ENCODE measurements around the gene UGT1A5. TPM values are rescaled to one million over a fixed set of nuclear protein-coding genes. Genes with fewer than 3 reads are reported as not detected.

The UGT1A5 gene
- total RNA-seq, 1 donor from 2014 or later = not detected

GRCh38 chr2:233769260-233769659, 56.6 kb downstream of the UGT1A5 start:
- DNase-seq (no peak), ATAC-seq (no peak)
- Histone ChIP-seq H3K4me1 (no peaks in the 10 kb centered on the region), H3K36me3 (no peaks in the 10 kb centered on the region), H3K27me3 (no peaks in the 10 kb centered on the region), H3K9me3 (no peaks in the 10 kb centered on the region), H3K27ac (no peak overlapping the region), H3K4me3 (no peak overlapping the region)
- intact Hi-C loops (cut with DNase I) = no loop called here
- no peak for TF ChIP-seq CTCF (IDR thresholded peaks at IDR 0.05)

- no peak for TF ChIP-seq CTCF (IDR thresholded peaks at IDR 0.05)
- intact Hi-C loops (cut with DNase I) = no loop called here
- H3K27me3 ChIP-seq = no peaks in the 10 kb centered on the region
Measured at GRCh38 chr2:233772153-233772552, 59.4 kb downstream of the UGT1A5 start.

GRCh38 chr2:233772583-233772982, 59.9 kb downstream of the UGT1A5 start:
- no peak for TF ChIP-seq CTCF (IDR thresholded peaks at IDR 0.05)
- Histone ChIP-seq H3K9me3 (no peaks in the 10 kb centered on the region), H3K27me3 (no peaks in the 10 kb centered on the region), H3K36me3 (no peaks in the 10 kb centered on the region), H3K27ac (no peak overlapping the region), H3K4me3 (no peak overlapping the region), H3K4me1 (no peaks in the 10 kb centered on the region)
- intact Hi-C loops (cut with DNase I) = no loop called here
- no peak for ATAC-seq
- DNase-seq = no peak

More at GRCh38 chr2:233772153-233772552, 59.4 kb downstream of the UGT1A5 start:
- no peaks in the 10 kb centered on the region for H3K9me3 ChIP-seq
- H3K27ac ChIP-seq = no peak overlapping the region
- H3K4me3 ChIP-seq = no peak overlapping the region
- no peaks in the 10 kb centered on the region for H3K4me1 ChIP-seq
- no peak for DNase-seq
- no peak for ATAC-seq
- H3K36me3 ChIP-seq = no peaks in the 10 kb centered on the region

- intact Hi-C loops (cut with DNase I) = no loop called here
- H3K9me3 ChIP-seq = no peaks in the 10 kb centered on the region
- no peaks in the 10 kb centered on the region for H3K27me3 ChIP-seq
- H3K27ac ChIP-seq = no peak overlapping the region
- no peak overlapping the region for H3K4me3 ChIP-seq
- no peak for DNase-seq
- H3K4me1 ChIP-seq = no peaks in the 10 kb centered on the region
- no peaks in the 10 kb centered on the region for H3K36me3 ChIP-seq
- ATAC-seq = no peak
- no peak for TF ChIP-seq CTCF (IDR thresholded peaks at IDR 0.05)
Measured at GRCh38 chr2:233773854-233774253, 61.1 kb downstream of the UGT1A5 start.

GRCh38 chr2:233775414-233775813, 62.7 kb downstream of the UGT1A5 start:
- no peak for DNase-seq
- Histone ChIP-seq H3K27ac (no peak overlapping the region), H3K4me3 (no peak overlapping the region), H3K36me3 (no peaks in the 10 kb centered on the region), H3K27me3 (no peaks in the 10 kb centered on the region), H3K4me1 (no peaks in the 10 kb centered on the region), H3K9me3 (no peaks in the 10 kb centered on the region)
- TF ChIP-seq CTCF (IDR thresholded peaks at IDR 0.05) = no peak
- ATAC-seq = no peak
- intact Hi-C loops (cut with DNase I) = no loop called here

GRCh38 chr2:233778030-233778429, 65.3 kb downstream of the UGT1A5 start, which contains the start of gene MROH2A:
TSS of gene MROH2A (plus strand) at chr2:233778330. CDS start at chr2:233779359, 1,029 bp downstream.
- Histone ChIP-seq H3K27ac (no peak within 1 kb of the TSS), H3K4me3 (no peak within 1 kb of the TSS), H3K27me3 (no peaks in the 10 kb centered on the region), H3K4me1 (no peaks in the 10 kb centered on the region), H3K9me3 (no peaks in the 10 kb centered on the region), H3K36me3 (no peaks in the 10 kb centered on the region)
- ATAC-seq = no peak
- no peak for DNase-seq
- TF ChIP-seq CTCF (IDR thresholded peaks at IDR 0.05) = no peak
- intact Hi-C loops (cut with DNase I) = no loop called here

Measured in upper lobe of right lung (tissue), 1 donor.